HG03558 (cell line): ENCODE measurements around the gene PADI3.

Source experiments
- ATAC-seq: cut with Tn5 transposase; IDR thresholded peaks from one replicate; pipeline ENCODE4 v1.9.1; 2021; ENCODE audit warnings: moderate number of reproducible peaks; ENCODE audit not compliant: unreplicated experiment; ENCODE audit errors: extremely low read depth

PADI3 gene, protein sequence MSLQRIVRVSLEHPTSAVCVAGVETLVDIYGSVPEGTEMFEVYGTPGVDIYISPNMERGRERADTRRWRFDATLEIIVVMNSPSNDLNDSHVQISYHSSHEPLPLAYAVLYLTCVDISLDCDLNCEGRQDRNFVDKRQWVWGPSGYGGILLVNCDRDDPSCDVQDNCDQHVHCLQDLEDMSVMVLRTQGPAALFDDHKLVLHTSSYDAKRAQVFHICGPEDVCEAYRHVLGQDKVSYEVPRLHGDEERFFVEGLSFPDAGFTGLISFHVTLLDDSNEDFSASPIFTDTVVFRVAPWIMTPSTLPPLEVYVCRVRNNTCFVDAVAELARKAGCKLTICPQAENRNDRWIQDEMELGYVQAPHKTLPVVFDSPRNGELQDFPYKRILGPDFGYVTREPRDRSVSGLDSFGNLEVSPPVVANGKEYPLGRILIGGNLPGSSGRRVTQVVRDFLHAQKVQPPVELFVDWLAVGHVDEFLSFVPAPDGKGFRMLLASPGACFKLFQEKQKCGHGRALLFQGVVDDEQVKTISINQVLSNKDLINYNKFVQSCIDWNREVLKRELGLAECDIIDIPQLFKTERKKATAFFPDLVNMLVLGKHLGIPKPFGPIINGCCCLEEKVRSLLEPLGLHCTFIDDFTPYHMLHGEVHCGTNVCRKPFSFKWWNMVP

DNA sequence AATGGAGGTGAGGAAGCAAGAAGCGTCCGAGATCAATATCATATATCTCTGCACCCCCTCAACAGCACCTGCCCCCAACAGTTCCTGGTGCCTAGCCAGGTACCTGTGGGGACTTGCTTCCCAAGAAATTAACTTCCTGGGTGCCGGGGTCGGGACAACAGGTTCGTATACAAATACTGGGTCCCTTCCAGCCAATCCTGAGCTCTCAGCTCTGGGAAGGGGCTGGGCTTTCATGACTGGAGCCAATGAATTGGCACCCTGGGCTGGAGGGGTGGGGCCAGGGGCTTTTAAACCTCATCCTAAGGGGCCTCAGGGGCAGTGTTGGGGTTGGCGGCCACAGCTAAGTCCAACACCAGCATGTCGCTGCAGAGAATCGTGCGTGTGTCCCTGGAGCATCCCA, at the start of gene PADI3:
PADI3 (plus strand) TSS at position 318 of the 400 bp plus-strand sequence; CDS start at position 358, 40 bp downstream.
- ATAC-seq = no peak

DNA sequence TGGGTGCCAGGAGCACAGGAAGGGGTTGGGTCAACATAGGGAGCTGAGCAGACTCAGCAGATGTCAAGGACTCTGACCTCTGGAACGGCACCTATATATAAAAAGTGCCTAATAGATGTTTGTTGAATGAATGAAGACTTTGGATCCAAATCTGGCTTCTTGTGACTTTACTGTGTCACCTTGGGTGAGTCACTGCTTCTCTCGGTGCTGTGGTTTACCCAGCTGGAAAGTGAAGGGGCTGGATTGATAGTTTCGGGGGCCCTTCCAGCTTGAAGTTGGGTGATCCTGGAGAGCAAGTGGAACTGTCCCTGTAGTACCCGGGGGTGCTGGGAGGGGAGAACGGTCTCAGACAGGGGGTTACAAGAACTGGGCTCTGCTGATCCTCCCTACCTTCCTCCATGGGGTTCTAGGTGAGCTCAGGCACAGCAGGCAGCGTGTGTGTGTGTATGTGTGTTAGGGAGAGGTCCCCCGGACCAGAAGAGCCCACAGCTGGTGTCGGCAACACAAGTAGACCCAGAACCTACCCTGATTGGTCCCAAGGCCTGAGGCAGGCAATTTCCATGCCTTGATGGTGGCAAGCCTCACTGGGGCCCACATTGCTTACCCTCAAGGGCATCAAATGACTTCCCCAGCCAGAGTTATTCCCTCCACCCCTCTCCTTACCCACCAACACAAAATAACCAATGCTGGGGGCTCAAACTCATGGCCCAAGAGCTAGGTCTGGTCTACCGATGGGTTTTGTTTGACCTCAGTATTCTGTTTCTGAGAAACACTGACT, 49.4 kb upstream of the PADI3 start:
- no peak for ATAC-seq

DNA sequence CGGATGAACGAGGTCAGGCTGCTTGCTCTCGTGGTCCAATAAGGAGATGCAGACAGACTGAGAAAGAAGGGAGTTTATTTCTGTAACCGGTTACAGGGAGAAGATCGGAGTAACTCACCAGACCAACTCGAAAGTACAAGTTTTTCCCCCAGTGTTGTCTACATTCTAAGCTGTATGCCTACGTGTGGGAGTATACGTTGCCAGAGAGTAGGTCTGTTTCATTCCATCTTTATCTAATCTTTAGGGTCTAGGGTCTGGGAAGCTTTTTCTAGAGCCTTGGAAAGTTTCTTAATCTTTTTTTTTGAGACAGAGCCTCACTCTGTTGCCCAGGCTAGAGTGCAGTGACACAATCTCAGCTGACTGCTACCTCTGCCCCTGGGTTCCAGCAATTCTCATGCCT, 48.7 kb upstream of the PADI3 start:
- ATAC-seq = no peak

DNA sequence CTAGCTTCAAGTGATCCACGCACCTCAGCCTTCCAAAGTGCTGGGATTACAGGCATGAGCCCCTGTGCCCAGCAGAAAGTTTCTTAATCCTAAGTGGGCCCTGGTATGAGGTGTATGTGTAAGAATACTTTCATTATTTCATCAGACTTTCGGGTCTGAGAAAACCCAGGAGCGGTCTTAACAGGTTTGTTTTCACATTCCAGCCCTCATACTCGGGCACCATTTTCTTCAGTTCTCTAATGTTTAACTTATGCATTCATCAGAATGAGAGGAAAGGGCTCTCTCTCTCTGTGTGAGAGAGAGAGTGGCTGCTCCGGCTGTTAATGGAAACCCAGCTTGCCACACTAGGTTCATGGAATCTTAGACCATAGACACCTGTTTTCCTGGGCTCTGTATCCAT, 48.1 kb upstream of the PADI3 start:
- no peak for ATAC-seq

DNA sequence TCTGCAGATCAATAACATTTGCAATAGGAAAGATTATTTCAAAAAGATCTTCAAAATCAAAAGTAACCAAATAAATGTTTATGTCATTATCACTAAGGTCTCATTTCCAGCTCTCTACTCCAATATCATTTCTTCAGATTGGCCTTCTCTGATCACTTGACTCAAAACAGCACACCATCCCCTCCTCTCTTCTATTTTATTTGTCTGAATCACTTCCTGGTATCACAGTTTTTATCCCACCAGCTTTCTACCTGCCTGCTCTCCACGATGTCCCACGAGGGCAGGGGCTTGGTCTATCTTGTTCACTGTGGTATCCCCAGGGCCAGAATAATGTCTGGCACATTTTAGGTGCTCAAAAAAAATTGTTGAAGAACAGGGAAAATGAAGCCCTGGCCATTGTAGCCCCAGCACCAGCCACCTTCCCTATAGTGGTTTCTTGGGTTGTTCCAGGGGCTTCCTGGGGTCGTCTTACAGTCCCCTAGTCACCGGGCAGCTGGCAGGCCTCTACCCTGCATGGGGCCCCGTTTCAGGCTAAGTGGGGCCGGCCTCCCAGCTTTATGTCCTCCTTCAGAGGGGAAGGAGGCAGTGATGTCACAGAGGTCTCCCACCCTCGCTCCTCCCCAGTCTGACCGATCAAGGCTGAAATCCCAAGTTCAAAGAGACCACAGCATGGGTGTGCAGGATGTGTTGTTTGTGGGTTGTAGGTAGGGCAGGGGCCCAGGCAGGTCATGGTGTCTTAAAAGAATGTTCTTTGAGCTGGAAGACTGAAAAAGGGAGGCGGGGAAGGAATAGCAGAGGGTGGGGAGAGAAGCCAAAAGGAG, 47.5 kb upstream of the PADI3 start:
- ATAC-seq = no peak

DNA sequence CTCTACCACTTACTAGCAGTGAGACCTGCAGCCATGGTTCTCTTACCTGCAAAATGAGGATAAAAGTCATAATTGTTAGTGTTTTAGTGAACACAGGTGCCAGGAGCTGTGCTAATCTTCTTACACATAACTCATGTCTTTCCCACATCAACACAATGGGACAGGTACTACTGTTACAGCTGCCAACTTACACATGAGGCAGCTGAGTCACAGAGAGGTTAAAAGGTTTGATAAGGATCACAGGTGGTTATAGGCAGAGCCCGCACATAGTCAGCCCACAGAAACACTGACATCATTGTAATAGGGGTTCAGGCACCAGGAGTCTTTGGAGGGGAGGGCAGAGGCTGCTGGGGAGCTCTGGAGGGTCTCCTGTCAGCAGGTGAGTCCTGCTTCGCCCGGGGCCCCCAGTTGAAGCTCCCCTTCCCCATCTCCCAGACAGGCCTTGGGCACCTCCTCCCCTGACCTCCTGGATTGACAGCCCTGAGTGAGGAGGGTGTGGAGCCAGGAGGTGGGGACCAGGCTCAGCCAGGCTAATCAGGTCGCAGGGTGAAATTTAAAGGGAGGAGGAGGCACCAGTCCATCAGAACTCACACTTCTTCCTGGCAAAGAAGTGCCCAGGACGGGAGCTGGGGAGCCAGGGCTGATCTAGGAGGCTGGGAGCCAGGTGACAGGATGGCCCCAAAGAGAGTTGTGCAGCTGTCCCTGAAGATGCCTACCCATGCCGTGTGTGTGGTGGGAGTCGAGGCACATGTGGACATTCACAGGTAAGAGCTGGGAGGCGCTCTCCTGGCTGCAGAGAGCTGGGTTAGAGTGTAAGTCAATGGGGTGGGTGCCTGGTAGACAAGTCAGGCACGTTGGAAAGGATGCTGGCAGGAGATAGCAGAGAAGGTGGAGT, 44.1 kb upstream of the PADI3 start, which contains the start of gene PADI1:
PADI1 (plus strand) TSS at position 583 of the 895 bp plus-strand sequence; CDS start at position 673, 90 bp downstream.
- no peak for ATAC-seq

DNA sequence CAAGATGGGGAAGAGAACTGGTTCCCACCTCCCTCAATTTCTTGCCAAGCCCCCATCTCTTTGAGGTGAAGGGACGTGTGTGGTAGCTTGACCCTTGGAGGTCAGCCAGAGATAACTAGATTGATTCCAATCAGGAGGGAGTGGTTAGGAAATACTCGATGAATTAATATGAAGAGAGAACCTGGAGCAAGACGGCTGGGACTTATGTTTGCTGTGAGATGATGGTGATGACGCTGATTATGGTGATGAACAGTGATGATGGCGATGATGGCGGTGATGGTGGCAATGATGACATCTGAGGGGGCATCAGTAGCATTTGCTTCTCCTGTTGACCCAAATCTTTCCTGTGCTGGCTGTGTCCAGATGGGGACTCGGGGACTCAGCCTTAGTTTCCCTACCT, 43.2 kb upstream of the PADI3 start:
- no peak for ATAC-seq

DNA sequence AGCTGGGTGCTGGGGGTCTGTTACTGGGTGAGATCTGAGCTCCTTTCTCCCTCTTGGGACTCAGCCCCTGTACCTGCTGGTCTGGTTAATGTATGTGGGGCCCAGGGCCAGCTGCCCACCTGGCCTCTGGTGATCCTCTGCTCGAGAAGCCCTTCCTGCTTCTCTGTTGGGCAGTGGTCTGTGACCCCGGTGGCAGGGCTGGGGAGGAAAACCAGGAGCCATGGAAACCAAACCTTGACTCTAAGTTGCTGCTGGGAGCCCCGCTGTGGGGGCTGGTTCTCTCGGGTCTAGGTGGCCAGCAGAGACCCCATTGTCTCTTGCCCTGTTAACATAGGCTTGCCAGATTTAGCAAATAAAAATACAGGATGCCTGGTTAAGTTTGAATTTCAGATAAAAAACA, 42.7 kb upstream of the PADI3 start:
- no peak for ATAC-seq

DNA sequence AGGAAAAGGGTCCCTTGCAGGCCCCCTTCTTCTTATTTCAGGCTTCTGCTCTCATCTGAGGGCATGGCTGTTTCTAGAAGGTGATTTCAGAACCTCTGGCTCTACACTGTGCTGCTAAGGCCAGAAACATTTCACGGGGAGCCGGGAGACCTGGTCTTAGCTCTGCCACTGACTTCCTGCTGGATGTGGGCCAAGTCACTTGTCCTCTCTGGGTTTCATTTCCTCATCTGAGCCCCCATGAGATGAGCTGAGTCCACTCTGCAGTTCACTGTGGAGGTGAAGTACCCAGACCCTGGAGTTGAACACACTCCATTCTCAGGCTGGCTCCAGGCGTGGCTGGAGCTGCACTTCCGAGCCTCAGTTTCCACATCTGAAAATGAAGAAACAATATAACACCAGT, 41.9 kb upstream of the PADI3 start:
- no peak for ATAC-seq

DNA sequence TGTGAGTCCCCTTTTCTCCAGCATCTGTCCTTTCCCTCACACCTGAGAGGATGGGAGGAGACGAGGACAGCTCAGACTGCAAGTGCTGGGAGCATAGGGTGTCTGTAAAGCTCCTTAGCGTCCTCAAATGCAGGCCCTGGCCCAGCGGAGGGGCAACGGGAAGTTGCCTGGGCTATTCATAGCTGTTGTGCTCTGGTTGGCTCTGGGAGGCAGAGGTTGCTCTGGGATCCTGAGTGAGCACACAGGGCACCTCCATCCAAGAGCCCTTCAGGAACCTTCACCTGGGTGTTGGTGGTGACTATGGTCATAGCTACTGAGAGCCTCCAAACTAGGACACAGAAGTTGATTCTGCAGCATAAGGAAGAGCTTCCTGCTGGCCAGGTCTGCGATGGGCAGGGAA, 41.4 kb upstream of the PADI3 start:
- ATAC-seq = no peak

DNA sequence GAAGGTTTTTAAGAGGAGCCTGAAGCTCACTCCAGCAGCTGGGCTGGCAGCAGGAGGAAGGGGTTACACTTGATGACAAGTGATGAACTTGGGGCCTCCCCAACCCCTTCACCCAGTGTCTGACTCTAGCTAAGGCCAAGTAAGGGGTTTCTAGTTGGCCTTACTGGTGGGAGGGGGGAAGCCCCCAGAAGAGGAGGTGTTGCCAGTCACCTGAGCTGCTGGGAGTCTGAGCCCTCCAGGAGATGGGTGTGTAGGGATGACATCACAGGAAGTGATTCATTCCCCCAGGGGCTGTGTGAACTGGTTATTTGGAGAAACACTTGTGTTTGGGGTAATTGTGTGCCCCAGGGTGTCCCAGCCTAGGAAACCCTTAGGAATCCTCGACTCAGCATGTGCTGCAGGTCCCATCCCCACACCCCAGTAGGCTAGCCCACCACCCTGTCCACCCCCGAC, 40.9 kb upstream of the PADI3 start:
- ATAC-seq = no peak

DNA sequence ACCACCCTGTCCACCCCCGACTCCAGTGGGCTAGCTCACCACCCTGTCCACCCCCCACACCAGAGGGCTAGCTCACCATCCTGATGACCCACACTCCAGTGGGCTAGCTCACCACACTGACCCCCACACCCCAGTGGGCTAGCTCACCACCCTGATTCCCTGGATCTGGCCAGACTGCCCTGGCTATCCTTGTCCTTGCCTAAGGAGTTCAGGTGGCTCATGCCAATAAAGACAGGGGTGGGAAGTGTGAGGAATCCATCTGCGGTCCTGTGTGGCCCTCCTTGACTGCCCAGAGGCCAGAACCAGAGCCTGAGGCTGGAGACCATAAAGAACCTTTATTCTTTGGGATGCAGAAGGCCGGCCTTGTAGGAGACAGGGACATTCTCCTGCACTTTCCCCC, 40.4 kb upstream of the PADI3 start:
- no peak for ATAC-seq

DNA sequence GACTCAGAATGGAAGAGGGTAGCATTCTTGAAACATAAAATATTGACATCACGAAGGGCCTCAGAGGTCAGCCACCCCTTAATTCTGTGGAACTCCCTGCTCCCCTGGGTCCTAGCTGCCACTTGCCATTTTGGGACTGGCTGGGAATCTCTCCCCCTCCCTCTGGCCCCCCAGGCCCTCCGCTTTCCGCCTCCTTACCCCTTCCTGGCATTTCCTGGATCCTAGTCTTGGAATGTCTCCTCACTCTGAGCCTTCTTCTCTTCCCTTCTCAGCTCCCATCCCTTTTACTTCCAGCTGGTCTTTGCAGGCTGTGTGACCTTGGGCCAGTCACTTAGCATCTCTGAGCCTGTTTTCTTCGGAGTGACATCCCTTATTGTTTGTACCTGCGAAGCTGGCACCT, 39.5 kb upstream of the PADI3 start:
- ATAC-seq = no peak

DNA sequence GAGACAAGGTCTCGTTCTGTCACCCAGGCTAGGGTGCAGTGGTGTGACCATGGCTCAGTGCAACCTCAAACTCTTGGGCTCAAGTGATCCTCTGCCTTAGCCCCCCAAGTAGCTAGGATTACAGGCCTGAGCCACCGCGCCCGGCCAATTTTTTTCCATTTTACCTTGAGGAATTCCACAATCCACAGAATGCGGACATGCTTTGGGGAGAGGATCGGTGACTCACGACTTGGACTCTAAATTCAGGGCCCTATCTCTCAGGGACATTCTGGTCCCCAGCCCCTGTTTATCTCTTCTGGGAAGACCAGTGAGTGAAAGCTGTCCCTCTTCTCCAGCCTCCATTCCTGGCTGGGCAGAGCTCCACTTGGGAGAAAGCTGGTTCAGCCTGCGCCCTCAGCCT, 38.7 kb upstream of the PADI3 start:
- no peak for ATAC-seq

DNA sequence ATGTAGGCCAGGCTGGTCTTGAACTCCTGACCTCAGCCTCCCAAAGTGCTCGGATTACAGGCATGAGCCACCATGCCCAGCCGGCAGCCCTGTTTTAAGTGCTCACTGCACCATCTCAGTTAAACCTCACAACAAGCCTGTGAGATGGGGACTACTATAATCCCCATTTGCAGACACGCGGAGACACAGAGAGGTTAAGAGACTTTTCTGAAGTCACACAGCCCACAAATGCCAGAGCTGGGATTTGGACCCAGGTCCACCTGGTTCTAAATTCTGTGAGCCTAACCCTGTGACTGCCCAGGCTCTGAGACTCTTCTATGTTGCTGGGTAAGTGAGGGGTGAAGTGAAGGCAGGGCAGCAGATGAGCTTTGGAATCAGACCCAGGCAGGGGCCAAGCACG, 37.5 kb upstream of the PADI3 start:
- no peak for ATAC-seq

DNA sequence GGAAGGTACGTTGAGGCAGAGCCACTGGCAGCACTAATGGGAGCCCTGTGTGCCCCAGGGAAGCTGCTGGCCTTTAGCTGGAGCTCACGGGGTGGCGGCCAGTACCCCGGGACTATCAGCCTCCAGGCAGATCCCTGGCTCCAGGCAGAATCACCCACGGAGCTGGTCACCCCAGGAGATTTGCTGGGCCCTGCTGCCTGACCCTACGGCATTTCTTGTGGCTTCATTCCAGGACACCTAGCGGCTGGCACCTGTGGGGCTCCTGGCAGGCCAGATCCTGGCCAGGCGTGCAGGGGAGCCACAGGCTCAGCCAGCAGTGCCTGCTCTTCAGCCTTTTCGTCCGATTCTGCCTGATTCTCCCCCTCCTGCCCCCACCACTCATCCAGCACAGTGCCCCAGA, 36.9 kb upstream of the PADI3 start:
- ATAC-seq = no peak

DNA sequence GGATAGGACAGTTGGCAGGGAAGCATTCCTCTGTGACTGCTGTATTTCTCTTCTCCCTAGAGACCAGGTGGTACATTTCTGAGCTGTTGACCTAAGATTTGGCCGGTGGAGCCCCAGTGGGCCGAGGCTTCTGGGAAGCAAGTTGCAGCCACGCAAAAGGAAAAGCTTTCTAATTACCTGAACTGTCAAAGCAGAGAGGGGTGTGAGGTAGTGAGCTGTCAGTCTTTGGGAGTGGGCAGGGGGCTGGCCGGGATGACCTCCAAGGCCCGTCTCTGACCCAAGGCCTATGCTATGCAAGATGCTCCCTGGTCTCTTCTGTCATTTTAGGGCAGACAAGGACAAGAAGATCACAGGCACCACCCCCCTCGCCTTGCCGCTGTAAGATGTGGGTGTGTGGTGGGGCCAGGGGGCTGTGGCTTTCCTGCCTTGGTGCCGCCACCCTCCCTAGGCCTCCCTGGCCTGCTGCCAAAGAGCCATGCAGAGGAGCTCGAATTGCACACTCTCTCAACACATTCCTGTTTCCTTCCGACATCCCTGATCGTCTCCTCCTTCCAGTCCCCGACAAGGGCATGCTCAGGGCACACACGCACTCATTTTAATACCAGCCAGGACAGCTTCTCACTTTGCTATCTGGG, 36.3 kb upstream of the PADI3 start:
- ATAC-seq = no peak

DNA sequence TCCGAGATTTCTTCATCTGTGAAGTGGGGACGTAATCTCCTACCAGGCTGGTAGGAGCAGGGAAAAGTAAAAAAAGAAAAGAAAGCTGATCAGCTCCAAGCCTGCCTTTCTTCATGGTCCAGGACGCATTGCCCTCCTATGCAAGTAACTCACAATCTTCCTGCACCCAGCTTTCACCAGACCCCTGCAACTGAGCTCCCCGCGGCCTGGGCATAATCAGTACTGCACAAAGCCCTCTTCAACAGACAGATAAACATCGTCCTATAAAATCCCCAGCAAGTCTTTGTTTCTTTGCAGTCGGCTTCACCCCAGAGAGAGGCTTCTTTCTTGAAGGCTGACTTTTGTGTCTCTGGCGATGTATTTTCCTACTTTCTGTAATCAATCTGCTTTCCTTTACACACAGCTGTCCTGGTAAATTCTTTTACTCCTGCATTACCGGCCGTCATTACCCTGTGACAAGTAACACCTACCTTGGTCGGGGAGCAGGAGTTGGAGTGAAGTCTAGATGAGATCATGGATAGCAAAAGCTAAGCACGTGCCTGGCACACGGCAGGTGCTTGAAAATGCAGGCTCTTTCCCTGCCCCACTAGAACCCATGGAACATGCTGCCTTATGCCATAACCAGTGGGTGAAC, 35.6 kb upstream of the PADI3 start:
- no peak for ATAC-seq
